ENCODE results near the gene SLC10A2.

The SLC10A2 gene

GRCh38 chr13:103055166-103055565, 11.1 kb downstream of the SLC10A2 start:
- DNase-seq (ENCODE audit: low read depth, low spot score), result no peak
- Histone ChIP-seq H3K9ac (ENCODE audit: insufficient read length, low read depth) (no peak overlapping the region), H3K9me3 (ENCODE audit: insufficient read depth, low read length) (peaks cover 20% of the 10 kb centered on the region; the same call in 1 of the 2 replicates), H3K27me3 (ENCODE audit: insufficient read depth, insufficient read length) (no peaks in the 10 kb centered on the region), H3K4me3 (ENCODE audit: insufficient read length, low read depth) (no peak overlapping the region), H3K36me3 (ENCODE audit: insufficient read depth, insufficient read length, low read length) (no peaks in the 10 kb centered on the region), H3K4me1 (ENCODE audit: insufficient read depth, insufficient read length) (no peaks in the 10 kb centered on the region)
- TF ChIP-seq ZNF274 (IDR thresholded peaks at IDR 0.05; ENCODE audit: low read depth, low read length) (no peak), YY1 (IDR thresholded peaks at IDR 0.05; ENCODE audit: insufficient read depth, insufficient read length) (no peak), SUZ12 (IDR thresholded peaks at IDR 0.05; ENCODE audit: extremely low read depth, insufficient read depth, insufficient read length) (no peak)

- H3K9ac ChIP-seq (ENCODE audit: insufficient read length, low read depth), result no peak overlapping the region
- no peak for DNase-seq (ENCODE audit: low read depth, low spot score)
- no peaks in the 10 kb centered on the region for H3K36me3 ChIP-seq (ENCODE audit: insufficient read depth, insufficient read length, low read length)
- no peak overlapping the region for H3K4me3 ChIP-seq (ENCODE audit: insufficient read length, low read depth)
- H3K9me3 ChIP-seq (ENCODE audit: insufficient read depth, low read length), result no peaks in the 10 kb centered on the region
- TF ChIP-seq YY1 (IDR thresholded peaks at IDR 0.05; ENCODE audit: insufficient read depth, insufficient read length) (no peak), ZNF274 (IDR thresholded peaks at IDR 0.05; ENCODE audit: low read depth, low read length) (no peak), SUZ12 (IDR thresholded peaks at IDR 0.05; ENCODE audit: extremely low read depth, insufficient read depth, insufficient read length) (no peak)
- no peaks in the 10 kb centered on the region for H3K27me3 ChIP-seq (ENCODE audit: insufficient read depth, insufficient read length)
- no peaks in the 10 kb centered on the region for H3K4me1 ChIP-seq (ENCODE audit: insufficient read depth, insufficient read length)
Observed at GRCh38 chr13:103046676-103047075, 19.5 kb downstream of the SLC10A2 start.

- Histone ChIP-seq H3K4me1 (ENCODE audit: insufficient read depth, insufficient read length) (no peaks in the 10 kb centered on the region), H3K36me3 (ENCODE audit: insufficient read depth, insufficient read length, low read length) (no peaks in the 10 kb centered on the region), H3K4me3 (ENCODE audit: insufficient read length, low read depth) (no peak overlapping the region), H3K9ac (ENCODE audit: insufficient read length, low read depth) (no peak overlapping the region), H3K27me3 (ENCODE audit: insufficient read depth, insufficient read length) (no peaks in the 10 kb centered on the region), H3K9me3 (ENCODE audit: insufficient read depth, low read length) (no peaks in the 10 kb centered on the region)
- TF ChIP-seq ZNF274 (IDR thresholded peaks at IDR 0.05; ENCODE audit: low read depth, low read length), result no peak
- no peak for TF ChIP-seq YY1 (IDR thresholded peaks at IDR 0.05; ENCODE audit: insufficient read depth, insufficient read length)
- no peak for TF ChIP-seq SUZ12 (IDR thresholded peaks at IDR 0.05; ENCODE audit: extremely low read depth, insufficient read depth, insufficient read length)
- DNase-seq (ENCODE audit: low read depth, low spot score), result no peak
Observed at GRCh38 chr13:103044056-103044455, 22.2 kb downstream of the SLC10A2 start.

GRCh38 chr13:103040006-103040405, 26.2 kb downstream of the SLC10A2 start:
- no peaks in the 10 kb centered on the region for H3K4me1 ChIP-seq (ENCODE audit: insufficient read depth, insufficient read length)
- no peak for TF ChIP-seq YY1 (IDR thresholded peaks at IDR 0.05; ENCODE audit: insufficient read depth, insufficient read length)
- no peak overlapping the region for H3K4me3 ChIP-seq (ENCODE audit: insufficient read length, low read depth)
- no peak overlapping the region for H3K9ac ChIP-seq (ENCODE audit: insufficient read length, low read depth)
- no peaks in the 10 kb centered on the region for H3K36me3 ChIP-seq (ENCODE audit: insufficient read depth, insufficient read length, low read length)
- no peak for DNase-seq (ENCODE audit: low read depth, low spot score)
- H3K9me3 ChIP-seq (ENCODE audit: insufficient read depth, low read length), result no peaks in the 10 kb centered on the region
- H3K27me3 ChIP-seq (ENCODE audit: insufficient read depth, insufficient read length), result no peaks in the 10 kb centered on the region

- no peak for TF ChIP-seq SUZ12 (IDR thresholded peaks at IDR 0.05; ENCODE audit: extremely low read depth, insufficient read depth, insufficient read length)
- no peak for TF ChIP-seq YY1 (IDR thresholded peaks at IDR 0.05; ENCODE audit: insufficient read depth, insufficient read length)
- no peak for TF ChIP-seq ZNF274 (IDR thresholded peaks at IDR 0.05; ENCODE audit: low read depth, low read length)
- no peaks in the 10 kb centered on the region for H3K27me3 ChIP-seq (ENCODE audit: insufficient read depth, insufficient read length)
Observed at GRCh38 chr13:103039183-103039582, 27.0 kb downstream of the SLC10A2 start.

GRCh38 chr13:103036268-103036667, 29.9 kb downstream of the SLC10A2 start:
- Histone ChIP-seq H3K36me3 (ENCODE audit: insufficient read depth, insufficient read length, low read length) (no peaks in the 10 kb centered on the region), H3K4me1 (ENCODE audit: insufficient read depth, insufficient read length) (no peaks in the 10 kb centered on the region), H3K9me3 (ENCODE audit: insufficient read depth, low read length) (no peaks in the 10 kb centered on the region), H3K4me3 (ENCODE audit: insufficient read length, low read depth) (no peak overlapping the region), H3K27me3 (ENCODE audit: insufficient read depth, insufficient read length) (no peaks in the 10 kb centered on the region), H3K9ac (ENCODE audit: insufficient read length, low read depth) (no peak overlapping the region)
- DNase-seq (ENCODE audit: low read depth, low spot score), result no peak
- TF ChIP-seq ZNF274 (IDR thresholded peaks at IDR 0.05; ENCODE audit: low read depth, low read length), result no peak
- no peak for TF ChIP-seq SUZ12 (IDR thresholded peaks at IDR 0.05; ENCODE audit: extremely low read depth, insufficient read depth, insufficient read length)
- TF ChIP-seq YY1 (IDR thresholded peaks at IDR 0.05; ENCODE audit: insufficient read depth, insufficient read length), result no peak

More at GRCh38 chr13:103039183-103039582, 27.0 kb downstream of the SLC10A2 start:
- no peak for DNase-seq (ENCODE audit: low read depth, low spot score)
- no peaks in the 10 kb centered on the region for H3K9me3 ChIP-seq (ENCODE audit: insufficient read depth, low read length)
- H3K9ac ChIP-seq (ENCODE audit: insufficient read length, low read depth), result no peak overlapping the region
- H3K4me3 ChIP-seq (ENCODE audit: insufficient read length, low read depth), result no peak overlapping the region
- H3K4me1 ChIP-seq (ENCODE audit: insufficient read depth, insufficient read length), result no peaks in the 10 kb centered on the region
- H3K36me3 ChIP-seq (ENCODE audit: insufficient read depth, insufficient read length, low read length), result no peaks in the 10 kb centered on the region

- no peak overlapping the region for H3K4me3 ChIP-seq (ENCODE audit: insufficient read length, low read depth)
- H3K9me3 ChIP-seq (ENCODE audit: insufficient read depth, low read length), result no peaks in the 10 kb centered on the region
- no peak for DNase-seq (ENCODE audit: low read depth, low spot score)
- TF ChIP-seq YY1 (IDR thresholded peaks at IDR 0.05; ENCODE audit: insufficient read depth, insufficient read length) (no peak), ZNF274 (IDR thresholded peaks at IDR 0.05; ENCODE audit: low read depth, low read length) (no peak), SUZ12 (IDR thresholded peaks at IDR 0.05; ENCODE audit: extremely low read depth, insufficient read depth, insufficient read length) (no peak)
- no peak overlapping the region for H3K9ac ChIP-seq (ENCODE audit: insufficient read length, low read depth)
- H3K36me3 ChIP-seq (ENCODE audit: insufficient read depth, insufficient read length, low read length), result no peaks in the 10 kb centered on the region
- no peaks in the 10 kb centered on the region for H3K27me3 ChIP-seq (ENCODE audit: insufficient read depth, insufficient read length)
- no peaks in the 10 kb centered on the region for H3K4me1 ChIP-seq (ENCODE audit: insufficient read depth, insufficient read length)
Observed at GRCh38 chr13:103033999-103034398, 32.2 kb downstream of the SLC10A2 start.

All from NT2/D1 (cell line).